ENCODE data around the gene SNX9. TPM values are rescaled to one million over a fixed set of nuclear protein-coding genes. Genes with fewer than 3 reads are reported as not detected.

The SNX9 gene
- total and polyA plus RNA-seq, 2 of the 8 experiments (the other 6 are each of a cell fraction or from before 2014, with no cell fraction given), result 11.8 to 23.2 TPM

DNA sequence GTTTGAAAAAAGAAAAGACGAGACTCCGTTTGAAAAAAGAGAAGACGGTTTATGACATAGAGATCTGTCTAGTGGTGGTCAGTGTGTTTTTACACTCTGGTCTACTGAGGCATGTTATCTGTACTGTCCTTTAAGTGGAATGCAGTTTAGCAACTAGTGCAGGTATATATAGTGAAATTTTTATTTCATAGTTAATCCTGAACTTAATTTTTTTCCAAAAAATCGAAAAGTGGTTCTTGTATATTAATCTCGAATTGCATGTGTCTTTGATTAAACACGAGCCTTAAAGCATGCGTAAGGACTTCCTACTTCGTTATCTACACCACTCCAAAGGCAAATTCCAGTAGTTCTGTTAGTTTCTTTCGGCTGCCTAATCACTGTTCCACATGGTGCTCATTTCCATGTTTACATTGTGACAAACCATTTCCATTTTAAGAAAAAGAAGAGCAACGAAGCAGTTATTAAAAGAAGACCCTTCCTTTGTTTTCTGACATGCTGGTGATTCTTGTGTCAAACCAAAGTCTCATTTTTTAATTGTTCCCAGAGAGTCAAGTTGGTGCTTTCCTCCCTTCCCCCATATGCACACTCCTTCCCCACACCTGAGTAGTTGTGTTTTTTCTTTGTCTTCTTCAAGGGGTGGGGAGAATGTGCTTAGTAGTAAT is 2.3 kb downstream of the SNX9 start:
- Histone ChIP-seq H2AFZ (ENCODE audit: low read length) (no peak overlapping the region), H2AK5ac (ENCODE audit: low read depth, low read length) (no peak overlapping the region), H4K20me1 (replicated peaks in 1 of 2; ENCODE audit: control insufficient read depth in 1 of 2, insufficient read depth in 2 of 2, low read length in 2 of 2) (no peaks in the 10 kb centered on the region), H2BK15ac (ENCODE audit: low read length) (no peak overlapping the region), H2BK20ac (ENCODE audit: low read length) (no peak overlapping the region), H3K4me1 (replicated peaks in 1 of 4; ENCODE audit: control insufficient read depth in 3 of 4, insufficient read depth in 4 of 4, low read length in 3 of 4) (peaks cover 0 to 9% (median 6%) of the 10 kb centered on the region in 4 experiments; a peak in 6 of 7 replicates), H3K23me2 (ENCODE audit: low read depth, low read length) (peaks cover 4% of the 10 kb centered on the region), H3K27me3 (replicated peaks in 1 of 4; ENCODE audit: control insufficient read depth in 3 of 4, extremely low read depth in 1 of 4, insufficient read depth in 3 of 4, low read length in 3 of 4) (no peaks in the 10 kb centered on the region), H3K79me1 (ENCODE audit: low read depth, low read length) (no peaks in the 10 kb centered on the region), H3K27ac (ENCODE audit: low read depth, low read length) (no peak overlapping the region), H3K9me3 (ENCODE audit: insufficient read depth in 2 of 2, low read depth in 1 of 2, low read length in 1 of 2) (no peaks in the 10 kb centered on the region), H3K4me2 (ENCODE audit: insufficient read depth in 1 of 2, low read depth in 2 of 2, low read length in 2 of 2) (peak overlapping the region in 1 of 2 experiments; percentile 72; a peak in 2 of 4 replicates), H3K14ac (ENCODE audit: insufficient read length) (no peak overlapping the region), H2BK12ac (ENCODE audit: low read depth, low read length) (no peak overlapping the region), H3K4ac (replicated peaks; ENCODE audit: insufficient read length, low read depth, low read length) (no peak overlapping the region), H3K56ac (replicated peaks; ENCODE audit: insufficient read length, low read depth, low read length) (no peak overlapping the region), H3K36me3 (ENCODE audit: control insufficient read depth in 2 of 4, insufficient read depth in 4 of 4, low read length in 3 of 4) (no peaks in the 10 kb centered on the region), H3K4me3 (ENCODE audit: extremely low read depth in 1 of 4, insufficient read depth in 2 of 4, low read depth in 3 of 4, low read length in 4 of 4) (peak overlapping the region in 2 of 4 experiments; percentile 65 to 81; a peak in 1 of 8 replicates), H3K18ac (ENCODE audit: extremely low read depth, low read length) (no peak overlapping the region), H2BK5ac (ENCODE audit: low read depth, low read length) (no peak overlapping the region), H4K5ac (ENCODE audit: insufficient read length, low read depth, low read length) (no peak overlapping the region), H3K9ac (replicated peaks in 1 of 4; ENCODE audit: extremely low read depth in 1 of 4, low read depth in 3 of 4, low read length in 3 of 4) (no peak overlapping the region), H4K8ac (ENCODE audit: extremely low read depth, insufficient read depth, low read length) (no peak overlapping the region; the same call in 1 of the 2 replicates), H3K79me2 (ENCODE audit: control insufficient read depth in 1 of 2, insufficient read depth in 2 of 2, low read length in 2 of 2) (peaks cover 2 to 57% of the 10 kb centered on the region in 2 experiments; a peak in 3 of 4 replicates), H4K91ac (replicated peaks; ENCODE audit: insufficient read length, low read length) (no peak overlapping the region), H2BK120ac (replicated peaks; ENCODE audit: low read depth, low read length) (no peak overlapping the region), H3K23ac (ENCODE audit: insufficient read length) (no peak overlapping the region)
- ChIA-PET POLR2A (ENCODE audit: partially characterized antibody) (interaction anchor here (1.2 kb wide), 1 partner anchor 13 kb away, joined by 3 read pairs; no protein-coding TSS in a partner anchor), CTCF (ENCODE audit: partially characterized antibody) (interaction anchor here (0.9 kb wide), 1 partner anchor 64 kb away, joined by 3 read pairs; no protein-coding TSS in a partner anchor)
- FAIRE-seq (peak; percentile 81), DNase-seq (ENCODE audit: low read depth in 1 of 2, low spot score in 2 of 2) (no peak)
- TF ChIP-seq BACH1 (IDR thresholded peaks at IDR 0.05; ENCODE audit: low read length), result no peak
- no peak for TF ChIP-seq ZNF274 (IDR thresholded peaks at IDR 0.05; ENCODE audit: borderline replicate concordance, extremely low read depth, low read length)
- TF ChIP-seq CTBP2 (IDR thresholded peaks at IDR 0.05; ENCODE audit: borderline replicate concordance, insufficient read depth, insufficient read length, low read length), result no peak
- TF ChIP-seq TBP (IDR thresholded peaks at IDR 0.05; ENCODE audit: low read depth, low read length), result no peak
- TF ChIP-seq TCF12 (IDR thresholded peaks at IDR 0.05; ENCODE audit: low read depth, low read length), result no peak
- TF ChIP-seq KDM5A (IDR thresholded peaks at IDR 0.05; ENCODE audit: low read length), result no peak
- TF ChIP-seq, protein P1, sequence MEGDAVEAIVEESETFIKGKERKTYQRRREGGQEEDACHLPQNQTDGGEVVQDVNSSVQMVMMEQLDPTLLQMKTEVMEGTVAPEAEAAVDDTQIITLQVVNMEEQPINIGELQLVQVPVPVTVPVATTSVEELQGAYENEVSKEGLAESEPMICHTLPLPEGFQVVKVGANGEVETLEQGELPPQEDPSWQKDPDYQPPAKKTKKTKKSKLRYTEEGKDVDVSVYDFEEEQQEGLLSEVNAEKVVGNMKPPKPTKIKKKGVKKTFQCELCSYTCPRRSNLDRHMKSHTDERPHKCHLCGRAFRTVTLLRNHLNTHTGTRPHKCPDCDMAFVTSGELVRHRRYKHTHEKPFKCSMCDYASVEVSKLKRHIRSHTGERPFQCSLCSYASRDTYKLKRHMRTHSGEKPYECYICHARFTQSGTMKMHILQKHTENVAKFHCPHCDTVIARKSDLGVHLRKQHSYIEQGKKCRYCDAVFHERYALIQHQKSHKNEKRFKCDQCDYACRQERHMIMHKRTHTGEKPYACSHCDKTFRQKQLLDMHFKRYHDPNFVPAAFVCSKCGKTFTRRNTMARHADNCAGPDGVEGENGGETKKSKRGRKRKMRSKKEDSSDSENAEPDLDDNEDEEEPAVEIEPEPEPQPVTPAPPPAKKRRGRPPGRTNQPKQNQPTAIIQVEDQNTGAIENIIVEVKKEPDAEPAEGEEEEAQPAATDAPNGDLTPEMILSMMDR (IDR thresholded peaks at IDR 0.05; ENCODE audit: control extremely low read depth in 1 of 3, insufficient read depth in 1 of 3, low read depth in 1 of 3, low read length in 3 of 3), result no peak
- TF ChIP-seq RXRA (IDR thresholded peaks at IDR 0.05; ENCODE audit: insufficient read depth, low read depth, low read length), result no peak
- 75% methylated on average over 10 of the region's 10 CpGs; no CpG with 5 or more reads in 1 of the 2 experiments for WGBS, 2 experiments (ENCODE audit: extremely low coverage in 1 of 2, insufficient coverage in 1 of 2, insufficient read length in 1 of 2, insufficient replicate concordance in 2 of 2, low coverage in 1 of 2, low lambda C conversion rate in 2 of 2, missing lambda C conversion rate in 1 of 2)

Data from H1 (cell line).